ENCODE results near the gene BOD1. TPM values are rescaled to one million over a fixed set of nuclear protein-coding genes. Genes with fewer than 3 reads are reported as not detected.

BOD1 gene
- total and polyA plus RNA-seq, 4 donors = 15.1 to 16.0 (median 15.6) TPM

DNA sequence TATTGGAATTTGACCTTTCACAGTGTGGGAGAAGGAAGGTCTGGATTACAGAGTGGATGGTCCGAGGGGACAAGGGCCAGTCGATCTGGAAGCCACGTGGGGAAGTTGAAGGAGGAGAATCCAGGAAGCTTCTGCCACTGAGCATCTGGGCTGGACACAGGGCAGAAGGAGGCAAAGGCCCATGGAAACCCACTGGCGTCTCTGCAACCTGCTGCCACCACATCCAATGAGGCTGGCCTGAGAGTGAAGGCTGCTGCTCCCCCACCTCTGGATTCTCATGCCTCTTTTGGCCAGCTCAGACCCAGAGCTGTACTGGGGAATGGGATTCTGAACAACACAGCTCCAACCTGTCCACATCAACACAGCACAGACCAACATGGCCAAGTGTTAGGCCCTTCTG, 48.9 kb upstream of the BOD1 start:
- Histone ChIP-seq H3K4me3 (ENCODE audit: low read depth in 1 of 3, low read length in 3 of 3) (no peak overlapping the region), H3K9ac (ENCODE audit: low read depth in 1 of 2, low read length in 2 of 2) (no peak overlapping the region), H3K27me3 (ENCODE audit: control insufficient read depth in 4 of 4, insufficient read depth in 4 of 4, low read length in 3 of 4) (no peaks in the 10 kb centered on the region), H3K9me3 (ENCODE audit: control insufficient read depth in 4 of 4, low read length in 3 of 4) (no peaks in the 10 kb centered on the region), H3K36me3 (ENCODE audit: control insufficient read depth in 4 of 4, insufficient read depth in 3 of 4, low read depth in 1 of 4, low read length in 3 of 4) (no peaks in the 10 kb centered on the region), H3K4me1 (ENCODE audit: control insufficient read depth in 4 of 4, insufficient read depth in 4 of 4, low read length in 3 of 4) (peaks cover 0 to 7% (median 5%) of the 10 kb centered on the region in 4 donors), H3K27ac (ENCODE audit: low read depth in 1 of 2, low read length in 2 of 2) (no peak overlapping the region)
- no peak for DNase-seq (ENCODE audit: low spot score)
- 87% methylated on average over 4 of the region's 4 CpGs for WGBS
- TF ChIP-seq HNF4A (conservative IDR thresholded peaks at IDR 0.05) = no peak
- no peak for TF ChIP-seq FOXA2 (IDR thresholded peaks at IDR 0.05)
- TF ChIP-seq TAF1 (conservative IDR thresholded peaks at IDR 0.05) = no peak
- TF ChIP-seq RAD21 (IDR thresholded peaks at IDR 0.05) = no peak
- TF ChIP-seq CTCF (IDR thresholded peaks at IDR 0.05; ENCODE audit: low read depth, low read length, missing input control) = no peak
- TF ChIP-seq SP1 (IDR thresholded peaks at IDR 0.05) = no peak
- no peak for TF ChIP-seq NR2F2 (IDR thresholded peaks at IDR 0.05)
- TF ChIP-seq FOXA1 (IDR thresholded peaks at IDR 0.05) = no peak
- no peak for TF ChIP-seq EGR1 (IDR thresholded peaks at IDR 0.05; ENCODE audit: low read depth in 2 of 2)
- no peak for TF ChIP-seq GABPA (IDR thresholded peaks at IDR 0.05 in 1 of 2, conservative IDR thresholded peaks at IDR 0.05 in 1 of 2)
- no peak for TF ChIP-seq ZBTB33 (IDR thresholded peaks at IDR 0.05)
- TF ChIP-seq, protein P1, sequence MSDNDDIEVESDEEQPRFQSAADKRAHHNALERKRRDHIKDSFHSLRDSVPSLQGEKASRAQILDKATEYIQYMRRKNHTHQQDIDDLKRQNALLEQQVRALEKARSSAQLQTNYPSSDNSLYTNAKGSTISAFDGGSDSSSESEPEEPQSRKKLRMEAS (IDR thresholded peaks at IDR 0.05) = no peak
- no peak for TF ChIP-seq JUND (IDR thresholded peaks at IDR 0.05)
- no peak for TF ChIP-seq HNF4G (IDR thresholded peaks at IDR 0.05)
- TF ChIP-seq YY1 (IDR thresholded peaks at IDR 0.05) = no peak
- TF ChIP-seq RXRA (IDR thresholded peaks at IDR 0.05) = no peak
- TF ChIP-seq, protein P2, sequence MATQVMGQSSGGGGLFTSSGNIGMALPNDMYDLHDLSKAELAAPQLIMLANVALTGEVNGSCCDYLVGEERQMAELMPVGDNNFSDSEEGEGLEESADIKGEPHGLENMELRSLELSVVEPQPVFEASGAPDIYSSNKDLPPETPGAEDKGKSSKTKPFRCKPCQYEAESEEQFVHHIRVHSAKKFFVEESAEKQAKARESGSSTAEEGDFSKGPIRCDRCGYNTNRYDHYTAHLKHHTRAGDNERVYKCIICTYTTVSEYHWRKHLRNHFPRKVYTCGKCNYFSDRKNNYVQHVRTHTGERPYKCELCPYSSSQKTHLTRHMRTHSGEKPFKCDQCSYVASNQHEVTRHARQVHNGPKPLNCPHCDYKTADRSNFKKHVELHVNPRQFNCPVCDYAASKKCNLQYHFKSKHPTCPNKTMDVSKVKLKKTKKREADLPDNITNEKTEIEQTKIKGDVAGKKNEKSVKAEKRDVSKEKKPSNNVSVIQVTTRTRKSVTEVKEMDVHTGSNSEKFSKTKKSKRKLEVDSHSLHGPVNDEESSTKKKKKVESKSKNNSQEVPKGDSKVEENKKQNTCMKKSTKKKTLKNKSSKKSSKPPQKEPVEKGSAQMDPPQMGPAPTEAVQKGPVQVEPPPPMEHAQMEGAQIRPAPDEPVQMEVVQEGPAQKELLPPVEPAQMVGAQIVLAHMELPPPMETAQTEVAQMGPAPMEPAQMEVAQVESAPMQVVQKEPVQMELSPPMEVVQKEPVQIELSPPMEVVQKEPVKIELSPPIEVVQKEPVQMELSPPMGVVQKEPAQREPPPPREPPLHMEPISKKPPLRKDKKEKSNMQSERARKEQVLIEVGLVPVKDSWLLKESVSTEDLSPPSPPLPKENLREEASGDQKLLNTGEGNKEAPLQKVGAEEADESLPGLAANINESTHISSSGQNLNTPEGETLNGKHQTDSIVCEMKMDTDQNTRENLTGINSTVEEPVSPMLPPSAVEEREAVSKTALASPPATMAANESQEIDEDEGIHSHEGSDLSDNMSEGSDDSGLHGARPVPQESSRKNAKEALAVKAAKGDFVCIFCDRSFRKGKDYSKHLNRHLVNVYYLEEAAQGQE (IDR thresholded peaks at IDR 0.05) = no peak
- TF ChIP-seq ATF3 (IDR thresholded peaks at IDR 0.05) = no peak

Measured in liver (tissue), 9 donors.